ENCODE data around the gene DENND4A. TPM values are rescaled to one million over a fixed set of nuclear protein-coding genes. Genes with fewer than 3 reads are reported as not detected.
"Not testable (repeated sequence)": the region's sequence is repeated elsewhere in the genome, so short reads cannot be mapped to it uniquely, and the experiment has no call there.

The DENND4A gene
- total RNA-seq, 1 experiment from 2014 or later, result 6.2 TPM

DNA sequence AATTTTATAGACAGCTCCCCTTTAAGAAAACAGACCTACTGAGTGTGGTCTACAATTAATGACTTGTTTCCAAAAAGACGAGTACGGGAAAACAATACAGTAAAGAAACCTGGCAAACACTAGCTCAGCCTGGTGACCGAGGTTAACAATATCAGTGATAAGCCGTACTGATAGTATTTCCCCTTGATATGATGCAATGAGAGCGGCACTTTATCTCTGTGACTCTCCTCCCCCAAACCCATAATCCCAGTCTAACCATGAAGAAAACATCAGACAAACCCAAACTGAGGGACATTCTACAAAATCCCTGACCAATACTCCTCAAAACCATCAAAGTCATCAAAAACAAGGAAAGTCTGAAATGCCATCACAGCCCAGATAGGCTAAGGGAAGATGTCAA lies 8.2 kb downstream of the DENND4A start:
- no peaks in the 10 kb centered on the region for H3K9me2 ChIP-seq (replicated peaks; ENCODE audit: low read length)
- intact Hi-C loops (cut with micrococcal nuclease), result no loop called here
- H2AFZ ChIP-seq (ENCODE audit: low read length), result no peak overlapping the region
- DNase-seq, result no peak
- H3K4me3 ChIP-seq (ENCODE audit: low read length), result no peak overlapping the region
- peaks cover 7% of the 10 kb centered on the region for H3K4me1 ChIP-seq (ENCODE audit: insufficient read depth, low read length)
- H3K27me3 ChIP-seq (ENCODE audit: low read length), result no peaks in the 10 kb centered on the region
- no peak overlapping the region for H3K27ac ChIP-seq (ENCODE audit: low read length)
- H3K9me3 ChIP-seq (ENCODE audit: low read length), result no peaks in the 10 kb centered on the region
- no peak overlapping the region for H3K4me2 ChIP-seq (ENCODE audit: low read length)
- CTCF ChIA-PET, result no interaction called here
- H3F3A ChIP-seq (ENCODE audit: low read length, unreplicated experiment), result no peaks in the 10 kb centered on the region
- H3K9ac ChIP-seq (ENCODE audit: low read length), result no peak overlapping the region
- TF ChIP-seq EZH2 (IDR thresholded peaks at IDR 0.05; ENCODE audit: low read length, unreplicated experiment) (no peak), EZH2phosphoT487 (IDR thresholded peaks at IDR 0.05; ENCODE audit: borderline replicate concordance, low read length) (no peak)
- TF ChIP-seq, protein P1, sequence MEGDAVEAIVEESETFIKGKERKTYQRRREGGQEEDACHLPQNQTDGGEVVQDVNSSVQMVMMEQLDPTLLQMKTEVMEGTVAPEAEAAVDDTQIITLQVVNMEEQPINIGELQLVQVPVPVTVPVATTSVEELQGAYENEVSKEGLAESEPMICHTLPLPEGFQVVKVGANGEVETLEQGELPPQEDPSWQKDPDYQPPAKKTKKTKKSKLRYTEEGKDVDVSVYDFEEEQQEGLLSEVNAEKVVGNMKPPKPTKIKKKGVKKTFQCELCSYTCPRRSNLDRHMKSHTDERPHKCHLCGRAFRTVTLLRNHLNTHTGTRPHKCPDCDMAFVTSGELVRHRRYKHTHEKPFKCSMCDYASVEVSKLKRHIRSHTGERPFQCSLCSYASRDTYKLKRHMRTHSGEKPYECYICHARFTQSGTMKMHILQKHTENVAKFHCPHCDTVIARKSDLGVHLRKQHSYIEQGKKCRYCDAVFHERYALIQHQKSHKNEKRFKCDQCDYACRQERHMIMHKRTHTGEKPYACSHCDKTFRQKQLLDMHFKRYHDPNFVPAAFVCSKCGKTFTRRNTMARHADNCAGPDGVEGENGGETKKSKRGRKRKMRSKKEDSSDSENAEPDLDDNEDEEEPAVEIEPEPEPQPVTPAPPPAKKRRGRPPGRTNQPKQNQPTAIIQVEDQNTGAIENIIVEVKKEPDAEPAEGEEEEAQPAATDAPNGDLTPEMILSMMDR (conservative IDR thresholded peaks at IDR 0.05; ENCODE audit: low read depth, low read length), result no peak
- no peaks in the 10 kb centered on the region for H4K20me1 ChIP-seq (ENCODE audit: low read length)
- BruUV-seq (replicated peaks), result no TSS peak
- peaks cover 5% of the 10 kb centered on the region; the same call in 1 of the 2 replicates for H3K79me2 ChIP-seq (ENCODE audit: low read length)
- H3K36me3 ChIP-seq (ENCODE audit: low read depth, low read length), result no peaks in the 10 kb centered on the region
- POLR2A ChIA-PET (ENCODE audit: unreplicated experiment), result no interaction called here
- ATAC-seq, result no peak

DNA sequence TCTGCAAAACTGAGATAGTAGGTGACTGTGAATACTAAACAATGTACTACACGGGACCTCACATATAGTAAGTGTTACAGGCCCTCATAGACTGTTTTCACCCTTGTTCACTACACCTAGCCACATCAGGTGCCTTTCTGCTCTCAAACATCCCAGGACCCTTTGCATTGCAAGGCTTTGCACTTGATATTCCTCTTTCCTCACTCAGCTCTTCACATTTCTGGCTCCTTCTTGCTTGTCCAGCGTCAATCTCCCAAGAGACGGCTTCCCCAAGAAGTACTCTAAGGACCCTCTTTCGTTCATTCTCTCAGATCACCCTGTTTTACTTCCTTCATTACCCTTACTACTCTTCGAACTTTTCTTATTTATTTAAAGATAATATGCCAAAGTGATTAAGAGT lies 10.0 kb downstream of the DENND4A start:
- Histone ChIP-seq H2AFZ (ENCODE audit: low read length) (no peak overlapping the region), H3K79me2 (ENCODE audit: low read length) (peaks cover 5% of the 10 kb centered on the region; the same call in 1 of the 2 replicates), H3K27me3 (ENCODE audit: low read length) (no peaks in the 10 kb centered on the region), H3K9me3 (ENCODE audit: low read length) (no peaks in the 10 kb centered on the region), H4K20me1 (ENCODE audit: low read length) (no peaks in the 10 kb centered on the region), H3F3A (ENCODE audit: low read length, unreplicated experiment) (no peaks in the 10 kb centered on the region), H3K4me3 (ENCODE audit: low read length) (no peak overlapping the region), H3K36me3 (ENCODE audit: low read depth, low read length) (no peaks in the 10 kb centered on the region), H3K4me1 (ENCODE audit: insufficient read depth, low read length) (peaks cover 1% of the 10 kb centered on the region), H3K4me2 (ENCODE audit: low read length) (no peak overlapping the region), H3K9me2 (replicated peaks; ENCODE audit: low read length) (no peaks in the 10 kb centered on the region), H3K9ac (ENCODE audit: low read length) (no peak overlapping the region), H3K27ac (ENCODE audit: low read length) (no peak overlapping the region)
- ATAC-seq, result no peak
- intact Hi-C loops (cut with micrococcal nuclease), result no loop called here
- no peak for DNase-seq
- no TSS peak for BruUV-seq (replicated peaks)
- TF ChIP-seq EZH2phosphoT487 (IDR thresholded peaks at IDR 0.05; ENCODE audit: borderline replicate concordance, low read length), result no peak
- TF ChIP-seq, protein P1 (conservative IDR thresholded peaks at IDR 0.05; ENCODE audit: low read depth, low read length), result no peak
- TF ChIP-seq EZH2 (IDR thresholded peaks at IDR 0.05; ENCODE audit: low read length, unreplicated experiment), result no peak
- ChIA-PET POLR2A (ENCODE audit: unreplicated experiment) (no interaction called here), CTCF (no interaction called here)

DNA sequence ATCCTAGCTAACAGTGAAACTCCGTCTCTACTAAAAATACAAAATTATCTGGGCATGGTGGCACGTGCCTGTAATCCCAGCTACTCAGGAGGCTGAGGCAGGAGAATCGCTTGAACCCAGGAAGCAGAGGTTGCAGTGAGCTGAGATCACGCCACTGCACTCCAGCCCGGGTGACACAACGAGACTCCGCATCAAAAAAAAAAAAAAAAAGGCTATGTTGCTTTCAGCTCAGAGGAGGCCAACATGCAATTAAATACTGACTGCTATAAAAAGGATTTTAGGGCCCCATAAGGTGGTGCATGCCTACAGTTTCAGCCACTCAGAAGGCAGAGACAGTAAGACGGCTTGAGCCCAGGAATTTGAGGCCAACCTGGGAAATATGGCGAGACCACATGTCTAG lies 13.4 kb downstream of the DENND4A start:
- ATAC-seq; POLR2A ChIA-PET (ENCODE audit: unreplicated experiment); H3K4me1 ChIP-seq (ENCODE audit: insufficient read depth, low read length); H3K9ac ChIP-seq (ENCODE audit: low read length); BruUV-seq (replicated peaks); H4K20me1 ChIP-seq (ENCODE audit: low read length); H3K9me2 ChIP-seq (replicated peaks; ENCODE audit: low read length); H3K4me2 ChIP-seq (ENCODE audit: low read length); H3K36me3 ChIP-seq (ENCODE audit: low read depth, low read length); H3K9me3 ChIP-seq (ENCODE audit: low read length); CTCF ChIA-PET; H3F3A ChIP-seq (ENCODE audit: low read length, unreplicated experiment); intact Hi-C loops (cut with micrococcal nuclease); H3K27ac ChIP-seq (ENCODE audit: low read length); H3K27me3 ChIP-seq (ENCODE audit: low read length); H3K79me2 ChIP-seq (ENCODE audit: low read length); H2AFZ ChIP-seq (ENCODE audit: low read length); H3K4me3 ChIP-seq (ENCODE audit: low read length); DNase-seq: not testable (repeated sequence)
